MM.1S (cell line): ENCODE data around the gene EIPR1.

Experiments
- DNase-seq: peaks from one replicate; pipeline ENCODE4 v3.0.0-alpha.2; 2015
- H2AFZ ChIP-seq: fragments of 300-600 bp; sonication (generic); 2 replicates; pipeline ENCODE4 v1.6.0; 2016; ENCODE audit warnings: antibody characterized with exemption, low read length
- H3F3A ChIP-seq: fragments of 300-600 bp; sonication (generic); 2 replicates; pipeline ENCODE4 v1.6.1; 2016; ENCODE audit warnings: mild to moderate bottlenecking, antibody characterized with exemption, low read length, moderate library complexity, mixed read lengths; ENCODE audit not compliant: insufficient read depth
- H3K27ac ChIP-seq: fragments of 300-600 bp; sonication (generic); 2 replicates; pipeline ENCODE4 v1.5.1; 2016; ENCODE audit warnings: mild to moderate bottlenecking, low read length
- H3K27me3 ChIP-seq: fragments of 300-600 bp; sonication (generic); replicated peaks from 2 replicates; pipeline ENCODE4 v1.6.0; 2016; ENCODE audit warnings: low read length; ENCODE audit not compliant: insufficient read depth
- H3K36me3 ChIP-seq: fragments of 300-600 bp; sonication (generic); replicated peaks from 2 replicates; pipeline ENCODE4 v1.6.1; 2016; ENCODE audit warnings: mild to moderate bottlenecking, low read length, mixed read lengths; ENCODE audit not compliant: insufficient read depth
- H3K4me1 ChIP-seq: fragments of 300-600 bp; sonication (generic); 2 replicates; pipeline ENCODE4 v1.6.1; 2016; ENCODE audit warnings: low read length, mixed read lengths
- H3K4me2 ChIP-seq: fragments of 300-600 bp; sonication (generic); 2 replicates; pipeline ENCODE4 v1.6.0; 2016; ENCODE audit warnings: low read depth, low read length
- H3K4me3 ChIP-seq: fragments of 300-600 bp; sonication (generic); 2 replicates; pipeline ENCODE4 v1.5.1; 2016; ENCODE audit warnings: low read length, mixed read lengths
- H3K79me2 ChIP-seq: fragments of 300-600 bp; sonication (generic); 2 replicates; pipeline ENCODE4 v1.6.1; 2016; ENCODE audit warnings: mixed run types, low read length, mixed read lengths
- H3K9ac ChIP-seq: fragments of 300-600 bp; sonication (generic); 2 replicates; pipeline ENCODE4 v1.6.1; 2016; ENCODE audit warnings: low read length, mixed read lengths
- H3K9me2 ChIP-seq: fragments of 300-600 bp; sonication (generic); replicated peaks from 2 replicates; pipeline ENCODE4 v1.6.1; 2016; ENCODE audit warnings: mild to moderate bottlenecking, low read length, mixed read lengths; ENCODE audit not compliant: insufficient read depth
- H3K9me3 ChIP-seq: fragments of 300-600 bp; sonication (generic); replicated peaks from 2 replicates; pipeline ENCODE4 v1.6.1; 2016; ENCODE audit warnings: mild to moderate bottlenecking, low read length, mixed read lengths; ENCODE audit not compliant: insufficient read depth
- H4K20me1 ChIP-seq: fragments of 300-600 bp; sonication (generic); 2 replicates; pipeline ENCODE4 v1.6.1; 2016; ENCODE audit warnings: mild to moderate bottlenecking, low read length, moderate library complexity, mixed read lengths; ENCODE audit not compliant: insufficient read depth
- CTCF ChIP-seq: fragments of 300-600 bp; sonication (generic); IDR thresholded peaks from 2 replicates; pipeline ENCODE4 v1.5.1; 2016; ENCODE audit warnings: antibody characterized with exemption, low read length, mixed read lengths
- EZH2 ChIP-seq: fragments of 300-600 bp; sonication (generic); optimal IDR thresholded peaks from 2 replicates; pipeline ENCODE3; 2017; ENCODE audit warnings: low read depth, mild to moderate bottlenecking, antibody characterized with exemption, low read length, mixed read lengths
- EZH2phosphoT487 ChIP-seq: fragments of 300-600 bp; sonication (generic); IDR thresholded peaks from 2 replicates; pipeline ENCODE4 v1.6.1; 2018; ENCODE audit warnings: antibody characterized with exemption, low read length

EIPR1 gene

GRCh38 chr2:3149441-3150217, 228.0 kb downstream of the EIPR1 start:
- H3F3A ChIP-seq: no peaks in the 10 kb centered on the region
- H3K79me2 ChIP-seq: no peaks in the 10 kb centered on the region
- TF ChIP-seq EZH2 (no peak), CTCF (no peak), EZH2phosphoT487 (no peak)
- 0 out of 2 replicates have a peak, but pooled peaks cover 5% of the 10 kb centered on the region for H3K4me1 ChIP-seq
- no peak overlapping the region for H3K27ac ChIP-seq
- DNase-seq: no peak
- no peaks in the 10 kb centered on the region for H3K36me3 ChIP-seq
- H3K9ac ChIP-seq: no peak overlapping the region
- H3K9me3 ChIP-seq: no peaks in the 10 kb centered on the region
- no peak overlapping the region for H2AFZ ChIP-seq
- no peak overlapping the region for H3K4me2 ChIP-seq
- no peaks in the 10 kb centered on the region for H4K20me1 ChIP-seq
- H3K27me3 ChIP-seq: no peaks in the 10 kb centered on the region
- no peaks in the 10 kb centered on the region for H3K9me2 ChIP-seq
- no peak overlapping the region for H3K4me3 ChIP-seq

- no peak overlapping the region for H2AFZ ChIP-seq
- no peak for DNase-seq
- no peak overlapping the region for H3K27ac ChIP-seq
- H3K79me2 ChIP-seq: no peaks in the 10 kb centered on the region
- no peak for TF ChIP-seq CTCF
- TF ChIP-seq EZH2phosphoT487: no peak
- H3K27me3 ChIP-seq: no peaks in the 10 kb centered on the region
- H3K4me1 ChIP-seq: 0 out of 2 replicates have a peak, but pooled peaks cover 5% of the 10 kb centered on the region
- H3K4me2 ChIP-seq: no peak overlapping the region
- no peaks in the 10 kb centered on the region for H3K9me3 ChIP-seq
- no peak overlapping the region for H3K4me3 ChIP-seq
- H3K9ac ChIP-seq: no peak overlapping the region
- no peaks in the 10 kb centered on the region for H3F3A ChIP-seq
- no peaks in the 10 kb centered on the region for H3K36me3 ChIP-seq
- H3K9me2 ChIP-seq: no peaks in the 10 kb centered on the region
- H4K20me1 ChIP-seq: no peaks in the 10 kb centered on the region
These were observed 228.9 kb downstream of the EIPR1 start for GRCh38 chr2:3148716-3149115.

GRCh38 chr2:3147651-3148530, 229.7 kb downstream of the EIPR1 start:
- no peak overlapping the region for H3K27ac ChIP-seq

More at GRCh38 chr2:3147651-3148530, 229.7 kb downstream of the EIPR1 start:
- H3F3A ChIP-seq: no peaks in the 10 kb centered on the region
- no peaks in the 10 kb centered on the region for H3K27me3 ChIP-seq
- H4K20me1 ChIP-seq: no peaks in the 10 kb centered on the region
- TF ChIP-seq EZH2phosphoT487 (no peak), CTCF (no peak), EZH2 (no peak)
- H3K9ac ChIP-seq: no peak overlapping the region
- H3K79me2 ChIP-seq: no peaks in the 10 kb centered on the region
- no peak overlapping the region for H3K4me3 ChIP-seq
- no peak overlapping the region for H3K4me2 ChIP-seq
- H3K4me1 ChIP-seq: 0 out of 2 replicates have a peak, but pooled peaks cover 5% of the 10 kb centered on the region
- no peaks in the 10 kb centered on the region for H3K36me3 ChIP-seq
- H2AFZ ChIP-seq: no peak overlapping the region
- H3K9me2 ChIP-seq: no peaks in the 10 kb centered on the region
- no peak for DNase-seq
- H3K9me3 ChIP-seq: no peaks in the 10 kb centered on the region
